Thoracic aorta (tissue), 2 donors: ENCODE results near the gene CEP164. TPM values are rescaled to one million over a fixed set of nuclear protein-coding genes. Genes with fewer than 3 reads are reported as not detected.

Experiments
- ATAC-seq: fragments of 150-250 bp; one replicate; pipeline ENCODE4 v1.8.0; 2017; ENCODE audit warnings: low read depth; ENCODE audit not compliant: insufficient number of reproducible peaks, low FRiP score
- DNase-seq: peaks from one replicate; pipeline ENCODE4 v3.0.0-alpha.2; 2020; ENCODE audit warnings: low spot score
- H3K27ac ChIP-seq, 2 donors: fragments of 200-600 bp; sonication (generic); 1 replicate in 1 of 2; 2 replicates in 1 of 2; pipeline ENCODE4 v1.5.1; 2016; ENCODE audit warnings: mild to moderate bottlenecking in 2 of 2, moderate library complexity in 2 of 2
- H3K27me3 ChIP-seq: fragments of 200-600 bp; sonication (generic); replicated peaks from 2 replicates; pipeline ENCODE4 v1.6.0; 2016; ENCODE audit warnings: mild to moderate bottlenecking; ENCODE audit not compliant: insufficient read depth
- H3K36me3 ChIP-seq: fragments of 200-600 bp; sonication (generic); one replicate; pipeline ENCODE4 v1.5.1; 2016
- H3K4me1 ChIP-seq, 2 donors: fragments of 200-600 bp; sonication (generic); 1 replicate in 1 of 2; 2 replicates in 1 of 2; pipeline versions ENCODE4 v1.5.1 to v1.6.0; 2016; ENCODE audit warnings: low read depth in 2 of 2, mild to moderate bottlenecking in 1 of 2; ENCODE audit not compliant: control insufficient read depth in 1 of 2
- H3K4me3 ChIP-seq: fragments of 200-600 bp; sonication (generic); 2 replicates; pipeline ENCODE4 v1.5.1; 2016; ENCODE audit warnings: mild to moderate bottlenecking
- H3K9me3 ChIP-seq: fragments of 200-600 bp; sonication (generic); 2 replicates; pipeline ENCODE4 v1.5.1; 2016
- CTCF ChIP-seq: fragments of 200-600 bp; sonication (generic); IDR thresholded peaks from one replicate; pipeline ENCODE4 v1.5.1; 2019; ENCODE audit warnings: antibody characterized with exemption
- total RNA-seq, 2 donors: library from RNA; depleted of rRNA; stranded (reverse); fragments of >200 nt; gene quantifications; one replicate each; pipeline versions ENCODE4 v1.1.0 to v1.2.3, GENCODE V29; 2016

Gene CEP164
- total RNA-seq, 2 donors from 2014 or later = 27.9 to 53.4 TPM

DNA sequence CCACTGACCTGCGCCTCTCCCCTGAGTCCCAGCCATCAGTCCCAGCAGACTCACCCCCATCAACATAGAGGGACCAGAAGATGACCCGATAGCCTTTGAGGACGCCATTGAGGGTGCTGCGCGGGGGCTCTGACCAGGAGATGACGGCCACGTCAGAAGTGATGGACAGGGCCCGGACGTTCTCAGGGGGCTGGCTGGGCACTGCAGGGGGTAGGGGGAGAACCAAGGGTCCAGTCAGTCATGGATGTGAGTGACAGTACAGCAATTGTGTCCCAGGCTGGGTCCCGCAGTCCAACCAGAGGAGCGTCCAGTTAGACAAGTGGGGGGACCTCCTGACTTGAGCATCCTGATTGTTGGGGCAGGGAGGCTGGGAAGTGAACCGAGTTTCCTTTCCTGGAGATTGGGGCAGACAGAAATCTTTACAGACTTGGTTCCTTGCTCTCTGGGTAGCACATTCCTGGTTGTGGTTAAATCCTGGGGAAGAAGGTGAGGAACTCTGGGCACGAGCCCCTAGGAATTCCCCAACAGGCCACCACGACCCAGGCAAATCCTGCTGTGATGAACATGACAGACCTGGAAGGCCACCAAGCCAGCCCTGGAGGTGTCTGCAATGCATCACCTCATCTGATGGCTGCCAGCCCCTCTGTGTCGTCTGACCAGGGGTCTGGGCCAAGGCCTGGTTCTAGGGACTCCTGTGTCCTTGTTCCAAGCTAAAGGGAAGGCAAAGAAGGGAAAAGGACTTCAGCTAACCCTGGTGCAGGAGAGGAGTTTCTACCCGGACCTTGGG, 133.9 kb downstream of the CEP164 start:
- TF ChIP-seq CTCF = no peak
- DNase-seq (no peak), ATAC-seq (no peak)
- Histone ChIP-seq H3K36me3 (no peaks in the 10 kb centered on the region), H3K27ac (no peak overlapping the region), H3K4me1 (no peaks in the 10 kb centered on the region), H3K4me3 (no peak overlapping the region), H3K9me3 (no peaks in the 10 kb centered on the region), H3K27me3 (no peaks in the 10 kb centered on the region)

- no peaks in the 10 kb centered on the region for H3K9me3 ChIP-seq
- no peak overlapping the region for H3K27ac ChIP-seq
- no peaks in the 10 kb centered on the region for H3K27me3 ChIP-seq
- H3K4me1 ChIP-seq = no peaks in the 10 kb centered on the region
- no peaks in the 10 kb centered on the region for H3K36me3 ChIP-seq
- TF ChIP-seq CTCF = no peak
- no peak for ATAC-seq
- H3K4me3 ChIP-seq = no peak overlapping the region
- DNase-seq = no peak
Observed at GRCh38 chr11:117462183-117462863, 134.7 kb downstream of the CEP164 start.

DNA sequence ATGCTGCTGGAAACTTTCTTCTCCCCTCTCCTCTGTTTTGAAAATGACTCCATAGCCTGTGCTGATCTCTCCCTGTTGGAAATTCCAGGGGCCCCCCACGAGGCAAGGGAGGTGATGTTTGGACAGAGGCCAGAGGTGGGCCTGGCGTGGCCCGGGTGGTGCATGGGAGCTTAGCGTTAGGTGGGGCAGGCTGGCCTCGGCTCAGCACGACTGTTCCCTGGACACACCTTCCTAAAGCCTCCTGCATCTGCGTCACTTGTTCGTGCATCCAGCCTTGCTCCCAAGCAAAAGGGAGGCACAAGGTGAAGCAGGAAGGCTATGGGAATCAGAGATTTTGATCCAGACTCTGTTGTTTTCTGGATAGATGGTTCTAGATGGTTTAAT, 135.2 kb downstream of the CEP164 start:
- no peak for DNase-seq

More for the DNA sequence above, 135.2 kb downstream of the CEP164 start:
- Histone ChIP-seq H3K9me3 (no peaks in the 10 kb centered on the region), H3K4me1 (no peaks in the 10 kb centered on the region), H3K27me3 (no peaks in the 10 kb centered on the region), H3K27ac (no peak overlapping the region), H3K4me3 (no peak overlapping the region), H3K36me3 (no peaks in the 10 kb centered on the region)
- no peak for TF ChIP-seq CTCF
- no peak for ATAC-seq

Other genes with a start within 250 kb of the CEP164 start
- gene SIK3, start 229.4 kb upstream of the CEP164 start, total RNA-seq = 10 to 100 TPM; 32.9 to 53.7 TPM
- 10 to 100 TPM; 66.3 to 75.8 TPM for gene PAFAH1B2, start 183.6 kb upstream of the CEP164 start, total RNA-seq
- gene SIDT2, start 149.1 kb upstream of the CEP164 start, total RNA-seq = 10 to 100 TPM; 55.9 to 82.2 TPM
- gene TAGLN, start 128.5 kb upstream of the CEP164 start, total RNA-seq = over 10,000 TPM in 1 of 2 donors, 1,000 to 10,000 TPM in 1; 6,975 to 13,974 TPM
- 10 to 100 TPM; 41.4 to 90.2 TPM for gene PCSK7, start 95.8 kb upstream of the CEP164 start, total RNA-seq
- 10 to 100 TPM; 14.6 to 21.8 TPM for gene RNF214, start 95.2 kb upstream of the CEP164 start, total RNA-seq
- 1 to 10 TPM; 5.8 to 7.8 TPM for gene BACE1-AS, start 36.5 kb upstream of the CEP164 start, total RNA-seq
- gene BACE1, start 11.6 kb upstream of the CEP164 start, total RNA-seq = 10 to 100 TPM; 37.2 to 67.3 TPM